ENCODE results near the gene B4GALT6. TPM values are rescaled to one million over a fixed set of nuclear protein-coding genes. Genes with fewer than 3 reads are reported as not detected.

The B4GALT6 gene
- total RNA-seq, 4 donors from 2014 or later: 3.0 to 6.5 (median 4.9) TPM

DNA sequence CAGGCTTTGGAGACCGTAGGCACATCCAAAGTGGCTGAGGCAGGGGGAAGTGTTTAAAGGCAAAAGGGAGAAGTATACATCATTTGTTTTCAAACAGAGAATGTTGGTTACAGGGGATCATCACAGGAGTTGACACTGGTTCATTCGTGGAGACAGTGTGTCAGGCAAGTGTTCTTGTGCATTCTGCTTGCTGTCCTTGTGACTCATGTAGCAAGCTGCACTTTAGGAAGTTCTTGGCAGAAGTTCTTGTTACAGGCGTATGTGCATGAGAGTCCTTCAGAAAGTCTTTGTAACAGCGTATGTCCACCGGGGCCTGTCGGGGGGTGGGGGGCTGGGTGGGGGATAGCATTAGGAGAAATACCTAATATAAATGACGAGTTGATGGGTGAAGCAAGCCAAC lies 36.5 kb upstream of the B4GALT6 start:
- ATAC-seq (ENCODE audit: low FRiP score) (no peak), DNase-seq (ENCODE audit: low spot score) (no peak)
- TF ChIP-seq, protein P1, sequence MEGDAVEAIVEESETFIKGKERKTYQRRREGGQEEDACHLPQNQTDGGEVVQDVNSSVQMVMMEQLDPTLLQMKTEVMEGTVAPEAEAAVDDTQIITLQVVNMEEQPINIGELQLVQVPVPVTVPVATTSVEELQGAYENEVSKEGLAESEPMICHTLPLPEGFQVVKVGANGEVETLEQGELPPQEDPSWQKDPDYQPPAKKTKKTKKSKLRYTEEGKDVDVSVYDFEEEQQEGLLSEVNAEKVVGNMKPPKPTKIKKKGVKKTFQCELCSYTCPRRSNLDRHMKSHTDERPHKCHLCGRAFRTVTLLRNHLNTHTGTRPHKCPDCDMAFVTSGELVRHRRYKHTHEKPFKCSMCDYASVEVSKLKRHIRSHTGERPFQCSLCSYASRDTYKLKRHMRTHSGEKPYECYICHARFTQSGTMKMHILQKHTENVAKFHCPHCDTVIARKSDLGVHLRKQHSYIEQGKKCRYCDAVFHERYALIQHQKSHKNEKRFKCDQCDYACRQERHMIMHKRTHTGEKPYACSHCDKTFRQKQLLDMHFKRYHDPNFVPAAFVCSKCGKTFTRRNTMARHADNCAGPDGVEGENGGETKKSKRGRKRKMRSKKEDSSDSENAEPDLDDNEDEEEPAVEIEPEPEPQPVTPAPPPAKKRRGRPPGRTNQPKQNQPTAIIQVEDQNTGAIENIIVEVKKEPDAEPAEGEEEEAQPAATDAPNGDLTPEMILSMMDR (IDR thresholded peaks at IDR 0.05): no peak

DNA sequence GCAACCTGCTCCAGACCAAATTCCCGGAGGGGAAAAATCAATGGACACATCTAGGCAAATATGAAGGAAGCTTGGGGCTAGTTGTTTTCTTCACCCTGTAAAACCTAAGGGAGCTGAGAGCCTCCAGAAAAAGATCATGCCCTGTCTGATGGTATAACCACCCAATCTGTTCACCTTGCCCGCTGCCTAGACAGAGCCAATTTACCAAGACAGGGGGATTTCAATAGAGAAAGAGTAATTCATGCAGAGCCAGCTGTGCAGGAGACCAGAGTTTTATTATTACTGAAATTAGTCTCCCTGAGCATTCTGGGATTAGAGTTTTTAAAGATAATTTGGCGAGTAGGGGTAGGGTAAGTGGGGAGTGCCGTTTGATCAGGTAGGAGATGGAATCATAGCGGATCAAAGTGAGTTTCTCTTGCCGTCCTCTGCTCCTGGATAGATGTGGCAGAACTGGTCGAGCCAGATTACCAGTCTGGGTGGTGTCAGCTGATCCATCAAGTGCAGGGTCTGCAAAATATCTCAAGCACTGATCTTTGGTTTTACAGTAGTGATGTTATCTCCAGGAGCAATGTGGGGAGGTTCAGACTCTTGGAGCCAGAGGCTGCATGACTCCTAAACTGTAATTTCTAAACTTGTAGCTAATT lies 35.1 kb upstream of the B4GALT6 start:
- ATAC-seq (ENCODE audit: low FRiP score) (no peak), DNase-seq (ENCODE audit: low spot score) (no peak)
- TF ChIP-seq, protein P1 (IDR thresholded peaks at IDR 0.05): no peak

DNA sequence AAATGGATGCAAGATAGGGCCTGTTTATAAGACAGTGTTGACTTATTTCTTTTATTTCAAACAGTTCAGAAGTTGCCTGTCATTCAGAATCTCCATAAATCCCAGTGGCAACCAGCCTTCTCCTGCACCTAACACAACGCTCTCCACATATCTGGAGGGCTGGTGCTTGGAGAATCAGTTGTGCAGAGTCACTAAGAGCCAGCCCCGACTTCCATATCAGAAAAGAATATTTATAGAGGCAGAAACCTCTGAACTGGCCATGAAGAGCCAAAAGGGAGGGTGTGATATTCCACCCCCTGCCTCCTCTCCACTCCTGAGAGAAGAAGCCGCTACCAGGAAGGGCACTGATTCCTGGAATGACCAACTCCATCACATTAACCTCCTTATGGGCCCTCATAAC lies 34.0 kb upstream of the B4GALT6 start:
- no peak for ATAC-seq (ENCODE audit: low FRiP score)

DNA sequence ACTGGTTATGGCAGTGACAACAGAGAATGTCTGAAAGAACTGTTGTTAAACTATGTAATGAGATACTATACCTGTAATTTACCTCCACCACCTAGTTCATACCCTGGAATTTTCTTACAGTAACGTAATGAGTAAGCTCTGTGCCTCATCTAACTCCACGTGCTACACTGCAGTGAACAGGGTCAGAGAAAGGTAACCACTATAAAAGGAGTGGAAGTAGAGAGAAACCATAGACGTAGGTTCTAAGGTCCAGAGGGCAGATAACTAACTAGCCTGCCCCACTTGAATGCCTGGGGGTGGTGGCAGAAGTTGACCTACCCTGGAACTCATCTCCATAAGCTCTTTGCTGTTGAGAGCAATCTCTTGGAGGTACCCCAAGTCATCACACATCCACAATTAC lies 32.0 kb upstream of the B4GALT6 start:
- ATAC-seq (ENCODE audit: low FRiP score) (no peak), DNase-seq (ENCODE audit: low spot score) (no peak)
- TF ChIP-seq, protein P1 (IDR thresholded peaks at IDR 0.05): no peak

More for the DNA sequence above, 34.0 kb upstream of the B4GALT6 start:
- no peak for DNase-seq (ENCODE audit: low spot score)
- TF ChIP-seq, protein P1 (IDR thresholded peaks at IDR 0.05): no peak

DNA sequence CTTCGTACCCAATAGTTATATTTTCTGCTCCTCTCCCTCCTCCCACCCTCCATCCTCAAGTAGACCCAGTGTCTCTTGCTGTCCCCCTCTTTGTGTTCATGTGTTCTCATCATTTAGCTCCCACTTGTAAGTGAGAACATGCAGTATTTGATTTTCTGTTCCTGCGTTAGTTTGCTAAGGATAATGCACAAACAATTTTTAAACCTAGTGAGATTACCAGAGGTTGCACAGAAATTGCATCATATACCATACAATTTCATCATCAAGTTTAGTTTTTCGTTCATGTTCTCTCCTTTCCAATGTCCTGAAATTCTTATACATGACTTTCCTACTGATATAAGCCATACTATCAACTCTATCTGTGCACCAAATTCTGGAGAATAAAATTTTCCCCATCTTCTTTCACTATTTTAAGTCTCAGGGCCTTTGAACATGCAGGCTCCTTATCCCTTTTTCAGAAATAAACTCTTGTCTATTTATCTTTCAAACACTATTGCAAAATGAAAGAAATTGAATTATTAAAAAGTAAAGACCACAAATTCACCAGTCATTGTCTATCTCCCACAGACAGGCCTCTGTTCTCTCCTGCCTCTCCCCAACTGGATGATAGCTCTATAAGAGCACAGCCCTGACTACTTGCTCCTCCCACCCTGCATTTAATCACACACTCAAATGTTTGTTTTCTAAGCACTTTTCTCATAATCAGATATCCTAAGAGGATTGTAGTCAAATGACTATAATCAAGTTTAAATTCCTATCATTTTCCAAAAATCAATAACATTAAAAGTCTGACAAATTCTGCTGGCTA lies 27.2 kb upstream of the B4GALT6 start:
- DNase-seq (ENCODE audit: low spot score): no peak
- TF ChIP-seq, protein P1 (IDR thresholded peaks at IDR 0.05): no peak
- ATAC-seq (ENCODE audit: low FRiP score): no peak

DNA sequence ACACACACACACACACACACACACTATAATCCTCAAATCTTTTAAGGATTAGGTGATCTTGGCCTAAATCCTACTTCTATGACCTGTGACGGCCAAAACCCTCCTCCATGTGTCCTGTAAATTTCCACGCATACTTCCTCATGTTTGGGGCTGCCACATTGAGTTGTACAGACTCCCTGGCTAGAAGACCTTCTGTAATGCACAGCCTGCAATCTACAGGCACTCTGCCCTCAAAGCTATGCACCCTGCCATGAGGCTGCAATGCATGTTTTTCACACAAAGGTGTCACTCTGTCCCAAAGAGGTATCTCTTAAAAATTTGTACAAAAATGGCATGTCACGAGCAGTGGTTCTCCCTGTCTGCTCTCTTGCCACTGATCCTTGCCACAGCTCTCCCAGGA lies 26.4 kb upstream of the B4GALT6 start:
- ATAC-seq (ENCODE audit: low FRiP score) (no peak), DNase-seq (ENCODE audit: low spot score) (no peak)
- TF ChIP-seq, protein P1 (IDR thresholded peaks at IDR 0.05): no peak

DNA sequence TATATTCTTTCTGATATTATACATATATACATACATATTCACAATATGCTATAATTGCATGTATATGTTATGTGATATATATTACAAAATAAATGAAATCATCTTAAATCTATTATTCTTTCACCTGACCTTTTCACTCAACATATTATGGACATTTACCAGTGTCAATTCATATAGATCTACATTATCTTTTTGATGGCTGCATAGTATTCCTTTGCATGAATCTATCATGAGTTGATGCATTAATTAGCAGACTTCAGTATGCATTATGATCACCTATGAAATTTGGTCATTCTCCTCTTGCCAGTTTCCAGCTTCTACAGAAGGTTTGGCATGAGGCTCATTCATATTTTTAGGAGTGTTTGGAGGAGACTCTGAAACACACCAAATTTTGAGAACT lies 23.4 kb upstream of the B4GALT6 start:
- no peak for ATAC-seq (ENCODE audit: low FRiP score)
- DNase-seq (ENCODE audit: low spot score): no peak
- TF ChIP-seq, protein P1 (IDR thresholded peaks at IDR 0.05): no peak
